Neural cell (in vitro differentiated cells): Measurements from ENCODE around the gene RPLP2. TPM values are rescaled to one million over a fixed set of nuclear protein-coding genes. Genes with fewer than 3 reads are reported as not detected.

Source experiments
- H2AFZ ChIP-seq: fragments of 200-600, 300-800 bp; sonication (generic), shearing (Covaris generic); 2 replicates; pipeline ENCODE4 v1.6.0; 2014; ENCODE audit warnings: low read depth, mild to moderate bottlenecking, antibody characterized with exemption, low read length, moderate library complexity
- H3F3A ChIP-seq: fragments of 200-600 bp; shearing (Covaris generic); 2 replicates; pipeline ENCODE4 v1.6.1; 2016; ENCODE audit warnings: mild to moderate bottlenecking, moderate library complexity, mixed read lengths, antibody characterized with exemption, low read length; ENCODE audit not compliant: insufficient read depth, poor library complexity, severe bottlenecking
- H3K27ac ChIP-seq: fragments of 200-600, 300-800 bp; sonication (generic), shearing (Covaris generic); 2 replicates; pipeline ENCODE4 v1.5.1; 2014; ENCODE audit warnings: mild to moderate bottlenecking, low read length, moderate library complexity
- H3K27me3 ChIP-seq: fragments of 300-800, 200-600 bp; sonication (generic), shearing (Covaris generic); 2 replicates; pipeline ENCODE4 v1.6.0; 2014; ENCODE audit warnings: mild to moderate bottlenecking, low read depth, low read length, moderate library complexity; ENCODE audit not compliant: insufficient read depth
- H3K36me3 ChIP-seq: fragments of 300-800, 200-600 bp; sonication (generic), shearing (Covaris generic); 2 replicates; pipeline ENCODE4 v1.5.1; 2014; ENCODE audit warnings: mild to moderate bottlenecking, antibody characterized with exemption, low read length, moderate library complexity; ENCODE audit not compliant: insufficient read depth
- H3K4me2 ChIP-seq: fragments of 300-800, 200-600 bp; sonication (generic), shearing (Covaris generic); 2 replicates; pipeline ENCODE4 v1.6.0; 2014; ENCODE audit warnings: mild to moderate bottlenecking, low read length
- H3K4me3 ChIP-seq: fragments of 300-800, 200-600 bp; sonication (generic), shearing (Covaris generic); 2 replicates; pipeline ENCODE4 v1.5.1; 2014; ENCODE audit warnings: mild to moderate bottlenecking, low read length, moderate library complexity
- H3K79me2 ChIP-seq: fragments of 200-600 bp; shearing (Covaris generic); replicated peaks from 2 replicates; pipeline ENCODE4 v1.6.0; 2014; ENCODE audit warnings: mild to moderate bottlenecking, low read length, moderate library complexity; ENCODE audit not compliant: insufficient read depth
- H3K9ac ChIP-seq: fragments of 300-800, 200-600 bp; sonication (generic), shearing (Covaris generic); 2 replicates; pipeline ENCODE4 v1.6.1; 2016; ENCODE audit warnings: mild to moderate bottlenecking, low read length, mixed read lengths
- H3K9me2 ChIP-seq: fragments of 200-600 bp; shearing (Covaris generic); 2 replicates; pipeline ENCODE4 v1.6.1; 2016; ENCODE audit warnings: mild to moderate bottlenecking, low read length, mixed read lengths; ENCODE audit not compliant: insufficient read depth
- H3K9me3 ChIP-seq: fragments of 200-600, 300-800 bp; sonication (generic), shearing (Covaris generic); 2 replicates; pipeline ENCODE4 v1.6.1; 2016; ENCODE audit warnings: mild to moderate bottlenecking, mixed run types, low read length, moderate library complexity, mixed read lengths
- H4K20me1 ChIP-seq: fragments of 200-600 bp; shearing (Covaris generic); 2 replicates; pipeline ENCODE4 v1.6.1; 2016; ENCODE audit warnings: mild to moderate bottlenecking, mixed run types; ENCODE audit not compliant: insufficient read depth
- EP300 ChIP-seq: fragments of 450-650 bp; conservative IDR thresholded peaks from 2 replicates; pipeline ENCODE4 v1.6.1; 2014; ENCODE audit warnings: antibody characterized with exemption, mild to moderate bottlenecking, moderate library complexity; ENCODE audit not compliant: poor library complexity, severe bottlenecking
- EZH2 ChIP-seq: fragments of 200-600, 300-800 bp; shearing (Covaris generic), sonication (generic); IDR thresholded peaks from 2 replicates; pipeline ENCODE4 v1.6.1; 2014; ENCODE audit warnings: antibody characterized with exemption, low read length, borderline replicate concordance, mild to moderate bottlenecking; ENCODE audit not compliant: insufficient read depth, poor library complexity, severe bottlenecking
- MXI1 ChIP-seq: fragments of 450-650 bp; conservative IDR thresholded peaks from 2 replicates; pipeline ENCODE4 v1.6.1; 2014; ENCODE audit warnings: antibody characterized with exemption, mild to moderate bottlenecking; ENCODE audit not compliant: poor library complexity, severe bottlenecking
- POLR2AphosphoS5 ChIP-seq: IDR thresholded peaks from 2 replicates; pipeline ENCODE4 v1.6.1; 2012
- RAD21 ChIP-seq: fragments of 450-650 bp; conservative IDR thresholded peaks from 2 replicates; pipeline ENCODE4 v1.6.1; 2014; ENCODE audit warnings: antibody characterized with exemption, mild to moderate bottlenecking, moderate library complexity
- SMC3 ChIP-seq: fragments of 450-650 bp; conservative IDR thresholded peaks from 2 replicates; pipeline ENCODE4 v1.6.1; 2014; ENCODE audit warnings: antibody characterized with exemption, mild to moderate bottlenecking, moderate library complexity; ENCODE audit not compliant: poor library complexity
- TAF1 ChIP-seq: IDR thresholded peaks from 2 replicates; pipeline ENCODE4 v1.6.1; 2012; ENCODE audit warnings: low read depth
- polyA plus RNA-seq: library from polyadenylated mRNA; depleted of rRNA; stranded (reverse); fragments of >200 nt; gene quantifications from 2 replicates; pipeline ENCODE4 v1.2.3, GENCODE V29; 2014
- TF ChIP-seq, protein P1 (sequence below): IDR thresholded peaks from 2 replicates; pipeline ENCODE4 v1.6.1; 2012; ENCODE audit warnings: borderline replicate concordance
- TF ChIP-seq, protein P2 (sequence below): fragments of 450-650 bp; IDR thresholded peaks from 2 replicates; pipeline ENCODE4 v1.5.1; 2014; ENCODE audit warnings: antibody characterized with exemption, mild to moderate bottlenecking, moderate library complexity; ENCODE audit not compliant: poor library complexity, severe bottlenecking

The RPLP2 gene
- polyA plus RNA-seq, 1 donor from 2014 or later: 147 TPM

DNA sequence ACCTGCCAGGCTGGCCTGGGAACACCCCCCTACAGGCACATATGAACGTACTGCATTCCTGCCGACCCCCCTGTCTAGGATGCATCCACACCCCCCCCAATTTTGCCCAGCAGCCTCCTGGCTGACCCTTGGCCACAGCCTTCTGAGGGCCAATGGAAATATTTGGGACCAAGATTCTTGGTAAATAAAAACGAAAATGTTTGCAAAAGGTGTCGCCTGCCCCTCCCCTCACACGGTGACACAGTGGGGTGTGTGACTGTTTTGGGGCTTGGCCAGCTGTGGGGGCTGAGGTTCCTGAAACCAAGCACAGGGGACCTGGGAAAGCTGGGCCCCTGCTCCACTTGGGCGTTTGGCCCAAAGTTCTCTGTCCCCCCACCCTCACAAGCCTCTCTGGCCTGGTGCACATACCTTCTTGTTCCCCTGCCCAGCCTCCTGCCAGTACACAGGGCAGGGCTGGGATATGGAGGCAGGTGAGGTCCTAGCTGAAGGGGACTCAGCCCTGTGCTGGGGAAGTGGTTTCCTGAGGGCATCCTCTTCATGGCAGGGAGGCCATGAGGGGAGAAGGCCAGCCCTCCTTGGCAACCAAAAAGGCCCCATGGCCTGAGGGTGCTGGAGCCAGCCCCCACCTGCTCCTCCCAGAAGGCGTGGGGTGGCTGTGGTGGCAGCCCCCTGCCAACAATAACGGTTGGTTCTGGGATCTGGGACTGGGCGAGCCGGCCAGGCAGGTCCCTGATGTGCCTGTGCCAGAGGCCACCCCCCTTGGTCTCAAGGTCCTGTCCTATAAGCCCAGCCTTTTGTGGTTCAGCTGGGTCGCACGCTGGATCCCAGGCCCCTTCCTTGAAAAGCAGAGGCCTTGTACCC, 15.8 kb downstream of the RPLP2 start:
- Histone ChIP-seq H3K27ac (no peak overlapping the region), H3K4me3 (no peak overlapping the region), H3F3A (no peaks in the 10 kb centered on the region), H3K9me2 (no peaks in the 10 kb centered on the region), H3K9me3 (no peaks in the 10 kb centered on the region), H3K36me3 (no peaks in the 10 kb centered on the region), H3K79me2 (no peaks in the 10 kb centered on the region), H2AFZ (no peak overlapping the region), H3K9ac (no peak overlapping the region), H4K20me1 (no peaks in the 10 kb centered on the region), H3K4me2 (no peak overlapping the region), H3K27me3 (peaks cover 35% of the 10 kb centered on the region)
- TF ChIP-seq, protein P1, sequence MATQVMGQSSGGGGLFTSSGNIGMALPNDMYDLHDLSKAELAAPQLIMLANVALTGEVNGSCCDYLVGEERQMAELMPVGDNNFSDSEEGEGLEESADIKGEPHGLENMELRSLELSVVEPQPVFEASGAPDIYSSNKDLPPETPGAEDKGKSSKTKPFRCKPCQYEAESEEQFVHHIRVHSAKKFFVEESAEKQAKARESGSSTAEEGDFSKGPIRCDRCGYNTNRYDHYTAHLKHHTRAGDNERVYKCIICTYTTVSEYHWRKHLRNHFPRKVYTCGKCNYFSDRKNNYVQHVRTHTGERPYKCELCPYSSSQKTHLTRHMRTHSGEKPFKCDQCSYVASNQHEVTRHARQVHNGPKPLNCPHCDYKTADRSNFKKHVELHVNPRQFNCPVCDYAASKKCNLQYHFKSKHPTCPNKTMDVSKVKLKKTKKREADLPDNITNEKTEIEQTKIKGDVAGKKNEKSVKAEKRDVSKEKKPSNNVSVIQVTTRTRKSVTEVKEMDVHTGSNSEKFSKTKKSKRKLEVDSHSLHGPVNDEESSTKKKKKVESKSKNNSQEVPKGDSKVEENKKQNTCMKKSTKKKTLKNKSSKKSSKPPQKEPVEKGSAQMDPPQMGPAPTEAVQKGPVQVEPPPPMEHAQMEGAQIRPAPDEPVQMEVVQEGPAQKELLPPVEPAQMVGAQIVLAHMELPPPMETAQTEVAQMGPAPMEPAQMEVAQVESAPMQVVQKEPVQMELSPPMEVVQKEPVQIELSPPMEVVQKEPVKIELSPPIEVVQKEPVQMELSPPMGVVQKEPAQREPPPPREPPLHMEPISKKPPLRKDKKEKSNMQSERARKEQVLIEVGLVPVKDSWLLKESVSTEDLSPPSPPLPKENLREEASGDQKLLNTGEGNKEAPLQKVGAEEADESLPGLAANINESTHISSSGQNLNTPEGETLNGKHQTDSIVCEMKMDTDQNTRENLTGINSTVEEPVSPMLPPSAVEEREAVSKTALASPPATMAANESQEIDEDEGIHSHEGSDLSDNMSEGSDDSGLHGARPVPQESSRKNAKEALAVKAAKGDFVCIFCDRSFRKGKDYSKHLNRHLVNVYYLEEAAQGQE: no peak
- TF ChIP-seq EP300: no peak
- TF ChIP-seq, protein P2, sequence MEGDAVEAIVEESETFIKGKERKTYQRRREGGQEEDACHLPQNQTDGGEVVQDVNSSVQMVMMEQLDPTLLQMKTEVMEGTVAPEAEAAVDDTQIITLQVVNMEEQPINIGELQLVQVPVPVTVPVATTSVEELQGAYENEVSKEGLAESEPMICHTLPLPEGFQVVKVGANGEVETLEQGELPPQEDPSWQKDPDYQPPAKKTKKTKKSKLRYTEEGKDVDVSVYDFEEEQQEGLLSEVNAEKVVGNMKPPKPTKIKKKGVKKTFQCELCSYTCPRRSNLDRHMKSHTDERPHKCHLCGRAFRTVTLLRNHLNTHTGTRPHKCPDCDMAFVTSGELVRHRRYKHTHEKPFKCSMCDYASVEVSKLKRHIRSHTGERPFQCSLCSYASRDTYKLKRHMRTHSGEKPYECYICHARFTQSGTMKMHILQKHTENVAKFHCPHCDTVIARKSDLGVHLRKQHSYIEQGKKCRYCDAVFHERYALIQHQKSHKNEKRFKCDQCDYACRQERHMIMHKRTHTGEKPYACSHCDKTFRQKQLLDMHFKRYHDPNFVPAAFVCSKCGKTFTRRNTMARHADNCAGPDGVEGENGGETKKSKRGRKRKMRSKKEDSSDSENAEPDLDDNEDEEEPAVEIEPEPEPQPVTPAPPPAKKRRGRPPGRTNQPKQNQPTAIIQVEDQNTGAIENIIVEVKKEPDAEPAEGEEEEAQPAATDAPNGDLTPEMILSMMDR: no peak
- no peak for TF ChIP-seq MXI1
- TF ChIP-seq POLR2AphosphoS5: no peak
- TF ChIP-seq SMC3: no peak
- TF ChIP-seq TAF1: no peak
- no peak for TF ChIP-seq RAD21

DNA sequence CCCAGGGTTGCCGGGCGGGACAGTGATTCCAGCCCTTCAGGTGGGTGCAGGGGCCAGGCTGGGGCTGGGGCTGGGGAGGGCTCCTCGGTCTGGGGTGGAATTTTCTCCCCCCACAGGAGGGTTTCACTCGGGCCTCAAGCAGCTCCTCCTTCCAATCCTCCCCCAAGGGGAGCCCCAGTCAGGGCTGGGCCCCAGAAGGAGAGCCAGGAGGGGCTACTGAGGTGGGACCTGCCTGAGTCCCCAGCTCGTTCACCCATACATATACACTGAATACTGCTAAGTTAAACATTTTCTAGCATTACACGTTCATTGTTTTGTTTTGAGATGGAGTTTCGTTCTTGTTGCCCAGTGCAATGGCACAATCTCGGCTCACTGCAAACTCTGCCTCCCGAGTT, 16.5 kb downstream of the RPLP2 start:
- no peak overlapping the region for H3K4me2 ChIP-seq
- no peak overlapping the region for H2AFZ ChIP-seq
- no peaks in the 10 kb centered on the region for H3F3A ChIP-seq
- TF ChIP-seq RAD21: no peak
- TF ChIP-seq, protein P2: no peak
- TF ChIP-seq SMC3: no peak
- TF ChIP-seq MXI1: no peak
- TF ChIP-seq EZH2: no peak
- TF ChIP-seq POLR2AphosphoS5: no peak
- TF ChIP-seq, protein P1: no peak
- no peak for TF ChIP-seq EP300
- no peak for TF ChIP-seq TAF1
- no peak overlapping the region for H3K27ac ChIP-seq
- H3K36me3 ChIP-seq: no peaks in the 10 kb centered on the region
- no peak overlapping the region for H3K4me3 ChIP-seq
- peaks cover 40% of the 10 kb centered on the region for H3K27me3 ChIP-seq
- H3K9ac ChIP-seq: no peak overlapping the region
- H3K9me2 ChIP-seq: no peaks in the 10 kb centered on the region
- no peaks in the 10 kb centered on the region for H3K9me3 ChIP-seq
- H4K20me1 ChIP-seq: no peaks in the 10 kb centered on the region
- no peaks in the 10 kb centered on the region for H3K79me2 ChIP-seq
